ENCODE measurements around the gene EXOC6B. TPM values are rescaled to one million over a fixed set of nuclear protein-coding genes. Genes with fewer than 3 reads are reported as not detected.

Gene EXOC6B
- total RNA-seq, 1 donor from 2014 or later, result 139 TPM

DNA sequence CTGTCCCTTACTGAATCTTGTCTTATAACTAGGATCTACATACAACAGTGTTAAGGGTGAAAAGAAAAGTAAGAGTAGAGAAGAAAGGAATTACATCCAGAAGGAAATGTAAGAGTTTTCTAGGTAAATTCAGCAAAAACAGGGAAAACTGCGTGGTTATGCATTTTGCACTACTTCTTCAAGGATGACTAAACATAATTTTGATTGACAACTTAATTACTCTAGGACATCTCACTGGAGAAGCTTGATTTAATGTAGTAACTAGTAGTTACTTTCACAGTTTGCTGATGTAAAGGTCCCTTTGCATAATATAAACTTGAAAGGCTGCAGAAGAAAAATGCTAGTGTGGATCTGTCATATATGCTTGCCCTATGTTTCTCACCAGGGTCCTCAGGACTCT is 464.8 kb downstream of the EXOC6B start:
- no peak overlapping the region for H3K4me3 ChIP-seq
- TF ChIP-seq, protein P1, sequence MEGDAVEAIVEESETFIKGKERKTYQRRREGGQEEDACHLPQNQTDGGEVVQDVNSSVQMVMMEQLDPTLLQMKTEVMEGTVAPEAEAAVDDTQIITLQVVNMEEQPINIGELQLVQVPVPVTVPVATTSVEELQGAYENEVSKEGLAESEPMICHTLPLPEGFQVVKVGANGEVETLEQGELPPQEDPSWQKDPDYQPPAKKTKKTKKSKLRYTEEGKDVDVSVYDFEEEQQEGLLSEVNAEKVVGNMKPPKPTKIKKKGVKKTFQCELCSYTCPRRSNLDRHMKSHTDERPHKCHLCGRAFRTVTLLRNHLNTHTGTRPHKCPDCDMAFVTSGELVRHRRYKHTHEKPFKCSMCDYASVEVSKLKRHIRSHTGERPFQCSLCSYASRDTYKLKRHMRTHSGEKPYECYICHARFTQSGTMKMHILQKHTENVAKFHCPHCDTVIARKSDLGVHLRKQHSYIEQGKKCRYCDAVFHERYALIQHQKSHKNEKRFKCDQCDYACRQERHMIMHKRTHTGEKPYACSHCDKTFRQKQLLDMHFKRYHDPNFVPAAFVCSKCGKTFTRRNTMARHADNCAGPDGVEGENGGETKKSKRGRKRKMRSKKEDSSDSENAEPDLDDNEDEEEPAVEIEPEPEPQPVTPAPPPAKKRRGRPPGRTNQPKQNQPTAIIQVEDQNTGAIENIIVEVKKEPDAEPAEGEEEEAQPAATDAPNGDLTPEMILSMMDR (IDR thresholded peaks at IDR 0.05; ENCODE audit: borderline replicate concordance), result no peak
- intact Hi-C loops (cut with micrococcal nuclease), result no loop called here
- H3K27me3 ChIP-seq (ENCODE audit: low read depth), result no peaks in the 10 kb centered on the region
- H3K9me3 ChIP-seq (replicated peaks), result no peaks in the 10 kb centered on the region
- H3K4me1 ChIP-seq, result no peaks in the 10 kb centered on the region
- no peak overlapping the region for H3K27ac ChIP-seq (replicated peaks)
- peaks cover 28% of the 10 kb centered on the region for H3K36me3 ChIP-seq
- no peak for DNase-seq

DNA sequence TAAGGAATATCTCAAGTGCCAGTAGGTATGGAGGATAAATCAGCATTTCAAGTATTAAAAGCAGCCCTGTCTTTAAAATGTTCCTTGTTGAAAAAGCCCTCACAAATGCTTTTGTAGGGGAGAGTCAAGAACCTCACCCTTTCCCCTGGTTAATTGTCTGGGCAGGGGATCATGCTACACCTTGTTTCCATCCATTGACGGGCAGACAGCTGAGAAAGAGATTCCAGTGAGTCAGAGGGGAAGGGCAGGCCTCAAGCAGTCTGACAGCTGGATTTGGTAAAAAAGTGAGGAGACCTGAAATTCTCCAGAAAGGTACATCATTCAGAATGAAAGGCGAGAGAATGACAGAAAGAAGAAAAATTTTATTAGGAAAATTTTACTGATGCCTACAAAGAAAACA is 475.0 kb downstream of the EXOC6B start:
- intact Hi-C loops (cut with micrococcal nuclease), result no loop called here
- H3K4me1 ChIP-seq, result peaks cover 11% of the 10 kb centered on the region
- H3K27me3 ChIP-seq (ENCODE audit: low read depth), result no peaks in the 10 kb centered on the region
- TF ChIP-seq, protein P1 (IDR thresholded peaks at IDR 0.05; ENCODE audit: borderline replicate concordance), result no peak
- DNase-seq, result no peak
- no peaks in the 10 kb centered on the region for H3K36me3 ChIP-seq
- H3K27ac ChIP-seq (replicated peaks), result no peak overlapping the region
- no peaks in the 10 kb centered on the region for H3K9me3 ChIP-seq (replicated peaks)
- H3K4me3 ChIP-seq, result no peak overlapping the region

DNA sequence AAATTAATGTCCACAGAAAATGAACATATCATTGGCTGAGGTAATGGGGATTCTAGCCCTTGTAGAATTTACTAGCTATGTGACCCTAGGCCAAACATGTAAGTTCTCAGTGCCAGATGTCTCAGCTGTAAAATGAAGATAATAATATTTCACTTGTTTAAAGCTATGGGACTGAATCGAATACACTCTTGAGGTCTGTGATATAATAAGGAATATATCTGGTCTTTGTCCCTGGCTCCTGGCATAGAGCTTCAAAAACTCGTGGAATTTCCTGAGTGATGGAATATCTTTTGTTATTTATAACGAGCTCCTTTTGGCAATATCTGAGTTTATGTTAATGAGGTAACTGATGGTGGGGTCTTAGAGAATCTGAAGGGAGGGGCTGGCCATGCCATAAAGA is 476.8 kb downstream of the EXOC6B start:
- Histone ChIP-seq H3K27ac (replicated peaks) (no peak overlapping the region), H3K36me3 (peaks cover 2% of the 10 kb centered on the region), H3K27me3 (ENCODE audit: low read depth) (no peaks in the 10 kb centered on the region), H3K9me3 (replicated peaks) (peaks cover 6% of the 10 kb centered on the region), H3K4me1 (peaks cover 11% of the 10 kb centered on the region), H3K4me3 (no peak overlapping the region)
- intact Hi-C loops (cut with micrococcal nuclease), result no loop called here
- TF ChIP-seq, protein P1 (IDR thresholded peaks at IDR 0.05; ENCODE audit: borderline replicate concordance), result no peak
- DNase-seq, result no peak

DNA sequence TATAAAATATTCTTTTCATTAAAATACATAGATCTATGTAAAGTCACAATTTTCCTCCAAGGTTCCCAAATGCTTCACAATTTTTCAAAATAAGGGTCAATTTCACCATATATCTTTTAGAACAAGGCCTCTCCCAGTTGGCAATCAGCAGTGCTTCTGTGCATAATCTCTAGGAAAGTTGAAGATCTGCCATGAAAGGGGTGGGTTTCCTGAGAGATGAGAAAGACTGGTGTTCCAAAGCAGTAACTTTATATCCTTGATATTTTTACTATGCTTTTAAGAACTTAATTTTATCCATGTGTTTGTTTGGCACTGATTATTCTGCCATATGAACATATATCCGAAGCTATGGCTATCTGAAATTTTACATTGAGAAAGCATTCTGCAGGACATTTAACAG is 478.8 kb downstream of the EXOC6B start:
- Histone ChIP-seq H3K9me3 (replicated peaks) (peaks cover 8% of the 10 kb centered on the region), H3K4me1 (peaks cover 11% of the 10 kb centered on the region), H3K4me3 (no peak overlapping the region), H3K27ac (replicated peaks) (no peak overlapping the region), H3K27me3 (ENCODE audit: low read depth) (no peaks in the 10 kb centered on the region), H3K36me3 (peaks cover 2% of the 10 kb centered on the region)
- no peak for DNase-seq
- intact Hi-C loops (cut with micrococcal nuclease), result no loop called here
- TF ChIP-seq, protein P1 (IDR thresholded peaks at IDR 0.05; ENCODE audit: borderline replicate concordance), result no peak

DNA sequence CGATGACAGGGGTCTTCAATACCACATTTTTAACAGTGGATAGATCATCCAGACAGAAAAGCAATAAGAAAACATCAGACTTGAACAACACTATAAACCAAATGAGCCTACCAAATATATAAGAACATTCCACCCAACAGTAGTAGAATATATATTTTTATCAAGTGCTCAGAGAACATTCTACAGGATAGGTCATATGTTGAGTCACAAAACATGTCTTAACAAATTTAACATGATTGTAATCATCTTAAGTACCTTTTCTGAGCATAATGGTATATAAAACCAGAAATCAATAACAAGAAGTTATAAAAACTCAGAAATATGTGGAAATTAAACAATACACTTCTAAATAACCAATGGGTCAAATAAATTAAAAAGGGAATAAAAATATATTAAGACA is 484.2 kb downstream of the EXOC6B start:
- intact Hi-C loops (cut with micrococcal nuclease), result no loop called here
- no peak for DNase-seq
- Histone ChIP-seq H3K27ac (replicated peaks) (no peak overlapping the region), H3K27me3 (ENCODE audit: low read depth) (no peaks in the 10 kb centered on the region), H3K36me3 (peaks cover 2% of the 10 kb centered on the region), H3K4me3 (no peak overlapping the region), H3K4me1 (no peaks in the 10 kb centered on the region), H3K9me3 (replicated peaks) (peaks cover 8% of the 10 kb centered on the region)
- TF ChIP-seq, protein P1 (IDR thresholded peaks at IDR 0.05; ENCODE audit: borderline replicate concordance), result no peak

DNA sequence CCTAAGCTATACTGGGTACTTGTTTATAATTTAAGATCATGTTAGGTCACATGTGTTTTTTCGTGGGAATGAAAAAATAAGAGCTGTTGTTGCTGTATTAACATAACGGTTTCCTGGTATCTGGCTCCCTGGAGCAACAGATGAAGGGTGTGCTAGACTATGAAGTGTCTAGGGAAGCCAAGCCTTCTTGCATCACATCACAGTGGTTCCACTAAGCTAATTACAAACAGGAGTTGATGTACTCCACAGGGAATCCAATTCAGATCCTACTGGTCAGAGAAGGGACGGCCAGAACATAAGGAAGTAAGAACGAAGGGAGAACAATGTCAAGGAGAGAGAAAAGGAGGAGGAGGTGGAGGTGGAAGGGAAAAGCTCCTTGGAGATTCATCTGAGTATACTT is 485.2 kb downstream of the EXOC6B start:
- H3K27ac ChIP-seq (replicated peaks), result no peak overlapping the region
- TF ChIP-seq, protein P1 (IDR thresholded peaks at IDR 0.05; ENCODE audit: borderline replicate concordance), result no peak
- intact Hi-C loops (cut with micrococcal nuclease), result no loop called here

More for the DNA sequence above, 485.2 kb downstream of the EXOC6B start:
- Histone ChIP-seq H3K4me1 (no peaks in the 10 kb centered on the region), H3K27me3 (ENCODE audit: low read depth) (no peaks in the 10 kb centered on the region), H3K9me3 (replicated peaks) (peaks cover 8% of the 10 kb centered on the region), H3K36me3 (peaks cover 2% of the 10 kb centered on the region), H3K4me3 (no peak overlapping the region)
- DNase-seq, result no peak

Data from left ventricle myocardium inferior (tissue), 1 donor.